Measurements from ENCODE around the gene ZC3HAV1. TPM values are rescaled to one million over a fixed set of nuclear protein-coding genes. Genes with fewer than 3 reads are reported as not detected.
"Not testable (repeated sequence)": the region's sequence is repeated elsewhere in the genome, so short reads cannot be mapped to it uniquely, and the experiment has no call there.

The ZC3HAV1 gene
- total and polyA plus RNA-seq, 4 donors, result 4.1 to 39.5 (median 18.4) TPM

- Histone ChIP-seq H3K4me3 (ENCODE audit: low read length in 2 of 2) (no peak overlapping the region), H3K27ac (ENCODE audit: low read depth in 1 of 2, low read length in 2 of 2) (no peak overlapping the region), H3K27me3 (ENCODE audit: control insufficient read depth in 1 of 2, insufficient read depth in 2 of 2, low read length in 1 of 2) (no peaks in the 10 kb centered on the region), H3K4me1 (ENCODE audit: control insufficient read depth in 1 of 2, insufficient read depth in 2 of 2, low read length in 2 of 2) (no peaks in the 10 kb centered on the region), H3K9me3 (ENCODE audit: control insufficient read depth, low read length) (no peaks in the 10 kb centered on the region), H3K36me3 (ENCODE audit: control insufficient read depth in 1 of 2, insufficient read depth in 2 of 2, low read length in 1 of 2) (peaks cover 3 to 6% of the 10 kb centered on the region in 2 donors)
- 40 to 46% methylated on average over 1 of the region's 1 CpG for WGBS, 2 donors
- DNase-seq (no peak), ATAC-seq (ENCODE audit: low FRiP score) (no peak)
- intact Hi-C loops (cut with DNase I), result no loop called here
Observed at GRCh38 chr7:139059905-139060304, 49.6 kb downstream of the ZC3HAV1 start.

- 16 to 21% methylated on average over 5 of the region's 5 CpGs for WGBS, 2 donors
- no peak overlapping the region for H3K27ac ChIP-seq (ENCODE audit: low read depth in 1 of 2, low read length in 2 of 2)
- intact Hi-C loops (cut with DNase I), result no loop called here
Observed at GRCh38 chr7:139058943-139059342, 50.6 kb downstream of the ZC3HAV1 start.

GRCh38 chr7:139055674-139056073 is 53.8 kb downstream of the ZC3HAV1 start:
- Histone ChIP-seq H3K9me3 (ENCODE audit: control insufficient read depth, low read length) (no peaks in the 10 kb centered on the region), H3K27ac (ENCODE audit: low read depth in 1 of 2, low read length in 2 of 2) (no peak overlapping the region), H3K36me3 (ENCODE audit: control insufficient read depth in 1 of 2, insufficient read depth in 2 of 2, low read length in 1 of 2) (peaks cover 4 to 6% of the 10 kb centered on the region in 2 donors), H3K27me3 (ENCODE audit: control insufficient read depth in 1 of 2, insufficient read depth in 2 of 2, low read length in 1 of 2) (no peaks in the 10 kb centered on the region), H3K4me1 (ENCODE audit: control insufficient read depth in 1 of 2, insufficient read depth in 2 of 2, low read length in 2 of 2) (no peaks in the 10 kb centered on the region), H3K4me3 (ENCODE audit: low read length in 2 of 2) (no peak overlapping the region)
- intact Hi-C loops (cut with DNase I), result no loop called here
- ATAC-seq (ENCODE audit: low FRiP score) (no peak), DNase-seq (no peak)
- 97% methylated on average over 1 of the region's 1 CpG for WGBS, 2 donors

More at GRCh38 chr7:139058943-139059342, 50.6 kb downstream of the ZC3HAV1 start:
- ATAC-seq (ENCODE audit: low FRiP score) (peak; percentile 62), DNase-seq (no peak)
- no peaks in the 10 kb centered on the region for H3K9me3 ChIP-seq (ENCODE audit: control insufficient read depth, low read length)
- no peak overlapping the region for H3K4me3 ChIP-seq (ENCODE audit: low read length in 2 of 2)
- H3K4me1 ChIP-seq (ENCODE audit: control insufficient read depth in 1 of 2, insufficient read depth in 2 of 2, low read length in 2 of 2), result no peaks in the 10 kb centered on the region
- no peaks in the 10 kb centered on the region for H3K27me3 ChIP-seq (ENCODE audit: control insufficient read depth in 1 of 2, insufficient read depth in 2 of 2, low read length in 1 of 2)
- H3K36me3 ChIP-seq (ENCODE audit: control insufficient read depth in 1 of 2, insufficient read depth in 2 of 2, low read length in 1 of 2), result peaks cover 2 to 4% of the 10 kb centered on the region in 2 donors

GRCh38 chr7:139054656-139055055 is 54.9 kb downstream of the ZC3HAV1 start:
- intact Hi-C loops (cut with DNase I); H3K9me3 ChIP-seq (ENCODE audit: control insufficient read depth, low read length); H3K27me3 ChIP-seq (ENCODE audit: control insufficient read depth in 1 of 2, insufficient read depth in 2 of 2, low read length in 1 of 2); H3K27ac ChIP-seq (ENCODE audit: low read depth in 1 of 2, low read length in 2 of 2); DNase-seq; H3K4me1 ChIP-seq (ENCODE audit: control insufficient read depth in 1 of 2, insufficient read depth in 2 of 2, low read length in 2 of 2); ATAC-seq (ENCODE audit: low FRiP score); H3K36me3 ChIP-seq (ENCODE audit: control insufficient read depth in 1 of 2, insufficient read depth in 2 of 2, low read length in 1 of 2); H3K4me3 ChIP-seq (ENCODE audit: low read length in 2 of 2): not testable (repeated sequence)
- WGBS, 2 donors, result 95 to 97% methylated on average over 14 of the region's 14 CpGs

GRCh38 chr7:139054101-139054500 is 55.4 kb downstream of the ZC3HAV1 start:
- no peaks in the 10 kb centered on the region for H3K4me1 ChIP-seq (ENCODE audit: control insufficient read depth in 1 of 2, insufficient read depth in 2 of 2, low read length in 2 of 2)
- H3K9me3 ChIP-seq (ENCODE audit: control insufficient read depth, low read length), result no peaks in the 10 kb centered on the region
- ATAC-seq (ENCODE audit: low FRiP score) (no peak), DNase-seq (no peak)
- 51 to 56% methylated on average over 2 of the region's 2 CpGs for WGBS, 2 donors
- peaks cover 6% of the 10 kb centered on the region in 2 donors for H3K36me3 ChIP-seq (ENCODE audit: control insufficient read depth in 1 of 2, insufficient read depth in 2 of 2, low read length in 1 of 2)
- H3K27ac ChIP-seq (ENCODE audit: low read depth in 1 of 2, low read length in 2 of 2), result no peak overlapping the region
- no peak overlapping the region for H3K4me3 ChIP-seq (ENCODE audit: low read length in 2 of 2)
- intact Hi-C loops (cut with DNase I), result no loop called here
- no peaks in the 10 kb centered on the region for H3K27me3 ChIP-seq (ENCODE audit: control insufficient read depth in 1 of 2, insufficient read depth in 2 of 2, low read length in 1 of 2)

- intact Hi-C loops (cut with DNase I), result no loop called here
- no peak for DNase-seq
- Histone ChIP-seq H3K4me3 (ENCODE audit: low read length in 2 of 2) (no peak overlapping the region), H3K27me3 (ENCODE audit: control insufficient read depth in 1 of 2, insufficient read depth in 2 of 2, low read length in 1 of 2) (no peaks in the 10 kb centered on the region), H3K4me1 (ENCODE audit: control insufficient read depth in 1 of 2, insufficient read depth in 2 of 2, low read length in 2 of 2) (no peaks in the 10 kb centered on the region), H3K27ac (ENCODE audit: low read depth in 1 of 2, low read length in 2 of 2) (no peak overlapping the region), H3K9me3 (ENCODE audit: control insufficient read depth, low read length) (no peaks in the 10 kb centered on the region), H3K36me3 (ENCODE audit: control insufficient read depth in 1 of 2, insufficient read depth in 2 of 2, low read length in 1 of 2) (peaks cover 6 to 9% of the 10 kb centered on the region in 2 donors)
- no peak for ATAC-seq (ENCODE audit: low FRiP score)
Observed at GRCh38 chr7:139051655-139052054, 57.9 kb downstream of the ZC3HAV1 start.

- DNase-seq (no peak), ATAC-seq (ENCODE audit: low FRiP score) (no peak)
- 78 to 80% methylated on average over 1 of the region's 1 CpG for WGBS, 2 donors
- H3K27ac ChIP-seq (ENCODE audit: low read depth in 1 of 2, low read length in 2 of 2), result no peak overlapping the region
- H3K4me1 ChIP-seq (ENCODE audit: control insufficient read depth in 1 of 2, insufficient read depth in 2 of 2, low read length in 2 of 2), result no peaks in the 10 kb centered on the region
- no peak overlapping the region for H3K4me3 ChIP-seq (ENCODE audit: low read length in 2 of 2)
- intact Hi-C loops (cut with DNase I), result no loop called here
- peaks cover 6 to 9% of the 10 kb centered on the region in 2 donors for H3K36me3 ChIP-seq (ENCODE audit: control insufficient read depth in 1 of 2, insufficient read depth in 2 of 2, low read length in 1 of 2)
- H3K27me3 ChIP-seq (ENCODE audit: control insufficient read depth in 1 of 2, insufficient read depth in 2 of 2, low read length in 1 of 2), result no peaks in the 10 kb centered on the region
- no peaks in the 10 kb centered on the region for H3K9me3 ChIP-seq (ENCODE audit: control insufficient read depth, low read length)
Observed at GRCh38 chr7:139049936-139050335, 59.6 kb downstream of the ZC3HAV1 start.

GRCh38 chr7:139049111-139049510 is 60.4 kb downstream of the ZC3HAV1 start:
- no peak for DNase-seq
- no peaks in the 10 kb centered on the region for H3K9me3 ChIP-seq (ENCODE audit: control insufficient read depth, low read length)
- no peak overlapping the region for H3K4me3 ChIP-seq (ENCODE audit: low read length in 2 of 2)
- no peaks in the 10 kb centered on the region for H3K4me1 ChIP-seq (ENCODE audit: control insufficient read depth in 1 of 2, insufficient read depth in 2 of 2, low read length in 2 of 2)
- ATAC-seq (ENCODE audit: low FRiP score), result no peak
- no peak overlapping the region for H3K27ac ChIP-seq (ENCODE audit: low read depth in 1 of 2, low read length in 2 of 2)
- intact Hi-C loops (cut with DNase I), result no loop called here
- 84 to 93% methylated on average over 7 of the region's 7 CpGs for WGBS, 2 donors
- H3K36me3 ChIP-seq (ENCODE audit: control insufficient read depth in 1 of 2, insufficient read depth in 2 of 2, low read length in 1 of 2), result peaks cover 6 to 7% of the 10 kb centered on the region in 2 donors
- H3K27me3 ChIP-seq (ENCODE audit: control insufficient read depth in 1 of 2, insufficient read depth in 2 of 2, low read length in 1 of 2), result no peaks in the 10 kb centered on the region

- no peaks in the 10 kb centered on the region for H3K9me3 ChIP-seq (ENCODE audit: control insufficient read depth, low read length)
- intact Hi-C loops (cut with DNase I), result no loop called here
- no peak overlapping the region for H3K27ac ChIP-seq (ENCODE audit: low read depth in 1 of 2, low read length in 2 of 2)
- DNase-seq (no peak), ATAC-seq (ENCODE audit: low FRiP score) (no peak)
- H3K27me3 ChIP-seq (ENCODE audit: control insufficient read depth in 1 of 2, insufficient read depth in 2 of 2, low read length in 1 of 2), result no peaks in the 10 kb centered on the region
- WGBS, 2 donors, result 87 to 93% methylated on average over 3 of the region's 3 CpGs
- no peaks in the 10 kb centered on the region for H3K4me1 ChIP-seq (ENCODE audit: control insufficient read depth in 1 of 2, insufficient read depth in 2 of 2, low read length in 2 of 2)
- H3K36me3 ChIP-seq (ENCODE audit: control insufficient read depth in 1 of 2, insufficient read depth in 2 of 2, low read length in 1 of 2), result peaks cover 3 to 4% of the 10 kb centered on the region in 2 donors
- H3K4me3 ChIP-seq (ENCODE audit: low read length in 2 of 2), result no peak overlapping the region
Observed at GRCh38 chr7:139047970-139048369, 61.5 kb downstream of the ZC3HAV1 start.
